Measurements from ENCODE around the gene HPSE2.

HPSE2 gene

GRCh38 chr10:98951269-98952000, 284.2 kb downstream of the HPSE2 start:
- DNase-seq, result no peak
- no peak overlapping the region for H3K4me3 ChIP-seq (ENCODE audit: low read depth, low read length)
- H3K27me3 ChIP-seq (replicated peaks), result no peaks in the 10 kb centered on the region
- H3K27ac ChIP-seq, result no peak overlapping the region
- H3K36me3 ChIP-seq (replicated peaks), result no peaks in the 10 kb centered on the region
- TF ChIP-seq CTCF (IDR thresholded peaks at IDR 0.05; ENCODE audit: low read depth, low read length, missing control alignments), result no peak
- in situ Hi-C loops (cut with HindIII; ENCODE audit: low pct_ligation_motif_present, low sequenced_read_pairs), result no loop called here

- H3K36me3 ChIP-seq (replicated peaks), result no peaks in the 10 kb centered on the region
- DNase-seq, result no peak
- in situ Hi-C loops (cut with HindIII; ENCODE audit: low pct_ligation_motif_present, low sequenced_read_pairs), result no loop called here
- H3K4me3 ChIP-seq (ENCODE audit: low read depth, low read length), result no peak overlapping the region
- no peaks in the 10 kb centered on the region for H3K27me3 ChIP-seq (replicated peaks)
- no peak overlapping the region for H3K27ac ChIP-seq
- TF ChIP-seq CTCF (IDR thresholded peaks at IDR 0.05; ENCODE audit: low read depth, low read length, missing control alignments), result no peak
Measured at GRCh38 chr10:98950106-98950505, 285.5 kb downstream of the HPSE2 start.

GRCh38 chr10:98949306-98949705, 286.3 kb downstream of the HPSE2 start:
- no peak overlapping the region for H3K27ac ChIP-seq
- in situ Hi-C loops (cut with HindIII; ENCODE audit: low pct_ligation_motif_present, low sequenced_read_pairs), result no loop called here
- no peaks in the 10 kb centered on the region for H3K36me3 ChIP-seq (replicated peaks)
- no peak for DNase-seq
- no peaks in the 10 kb centered on the region for H3K27me3 ChIP-seq (replicated peaks)
- no peak for TF ChIP-seq CTCF (IDR thresholded peaks at IDR 0.05; ENCODE audit: low read depth, low read length, missing control alignments)
- H3K4me3 ChIP-seq (ENCODE audit: low read depth, low read length), result no peak overlapping the region

GRCh38 chr10:98943681-98944080, 292.0 kb downstream of the HPSE2 start:
- TF ChIP-seq CTCF (IDR thresholded peaks at IDR 0.05; ENCODE audit: low read depth, low read length, missing control alignments), result no peak
- H3K27me3 ChIP-seq (replicated peaks), result no peaks in the 10 kb centered on the region
- H3K27ac ChIP-seq, result no peak overlapping the region
- DNase-seq, result no peak
- no peak overlapping the region for H3K4me3 ChIP-seq (ENCODE audit: low read depth, low read length)
- in situ Hi-C loops (cut with HindIII; ENCODE audit: low pct_ligation_motif_present, low sequenced_read_pairs), result no loop called here
- no peaks in the 10 kb centered on the region for H3K36me3 ChIP-seq (replicated peaks)

- no peak for TF ChIP-seq CTCF (IDR thresholded peaks at IDR 0.05; ENCODE audit: low read depth, low read length, missing control alignments)
- Histone ChIP-seq H3K4me3 (ENCODE audit: low read depth, low read length) (no peak overlapping the region), H3K27me3 (replicated peaks) (no peaks in the 10 kb centered on the region), H3K36me3 (replicated peaks) (no peaks in the 10 kb centered on the region), H3K27ac (no peak overlapping the region)
- no peak for DNase-seq
- in situ Hi-C loops (cut with HindIII; ENCODE audit: low pct_ligation_motif_present, low sequenced_read_pairs), result no loop called here
Measured at GRCh38 chr10:98929709-98930108, 305.9 kb downstream of the HPSE2 start.

- Histone ChIP-seq H3K27me3 (replicated peaks) (no peaks in the 10 kb centered on the region), H3K4me3 (ENCODE audit: low read depth, low read length) (no peak overlapping the region), H3K36me3 (replicated peaks) (no peaks in the 10 kb centered on the region), H3K27ac (no peak overlapping the region)
- no peak for DNase-seq
- TF ChIP-seq CTCF (IDR thresholded peaks at IDR 0.05; ENCODE audit: low read depth, low read length, missing control alignments), result no peak
- in situ Hi-C loops (cut with HindIII; ENCODE audit: low pct_ligation_motif_present, low sequenced_read_pairs), result no loop called here
Measured at GRCh38 chr10:98925651-98926050, 310.0 kb downstream of the HPSE2 start.
